Peyer's patch (tissue), 4 donors: Measurements from ENCODE around the gene CCDC88C. TPM values are rescaled to one million over a fixed set of nuclear protein-coding genes. Genes with fewer than 3 reads are reported as not detected.

Experiments used
- DNase-seq, 3 donors: peaks; one replicate each; pipeline ENCODE4 v3.0.0-alpha.2; 2017 to 2019
- H3K27ac ChIP-seq, 4 donors: fragments of 200-600 bp; sonication (generic); one replicate each; pipeline ENCODE4 v1.5.1; 2016 to 2019
- H3K27me3 ChIP-seq, 2 donors: fragments of 200-600 bp; sonication (generic); one replicate each; pipeline ENCODE4 v1.5.1; 2019
- H3K36me3 ChIP-seq, 3 donors: fragments of 200-600 bp; sonication (generic); one replicate each; pipeline ENCODE4 v1.5.1; 2016 to 2019
- H3K4me1 ChIP-seq, 4 donors: fragments of 200-600 bp; sonication (generic); one replicate each; pipeline ENCODE4 v1.5.1; 2016 to 2019
- H3K4me3 ChIP-seq, 4 donors: fragments of 200-600 bp; sonication (generic); 1 replicate in 3 of 4; 2 replicates in 1 of 4; pipeline ENCODE4 v1.5.1; 2016 to 2019; ENCODE audit warnings: mild to moderate bottlenecking in 1 of 4
- H3K9me3 ChIP-seq, 4 donors: fragments of 200-600 bp; sonication (generic); one replicate each; pipeline ENCODE4 v1.5.1; 2016 to 2019; ENCODE audit warnings: mild to moderate bottlenecking in 1 of 4
- POLR2A ChIP-seq, 2 donors: fragments of 450-650 bp; IDR thresholded peaks; one replicate each; pipeline ENCODE4 v1.5.1; 2017; ENCODE audit warnings: antibody characterized with exemption in 2 of 2, mild to moderate bottlenecking in 2 of 2, moderate library complexity in 2 of 2
- total RNA-seq, 4 donors: library from RNA; depleted of rRNA; stranded (reverse); fragments of >200 nt; gene quantifications; one replicate each; pipeline ENCODE4 v1.1.0, GENCODE V29; 2016
- TF ChIP-seq, protein P1 (sequence below), 6 experiments: fragments of 450-650 bp in 4 of 6; fragments of 200-600 bp in 2 of 6; sonication (generic) in 1 of 6; IDR thresholded peaks; one replicate each; pipeline ENCODE4 v1.5.1; 2017 to 2019; ENCODE audit warnings: antibody characterized with exemption in 6 of 6, mild to moderate bottlenecking in 3 of 6, moderate library complexity in 1 of 6

Gene CCDC88C
- total RNA-seq, 4 donors from 2014 or later = 18.9 to 189 (median 77.2) TPM

- Histone ChIP-seq H3K27me3 (no peaks in the 10 kb centered on the region), H3K9me3 (no peaks in the 10 kb centered on the region), H3K36me3 (peaks cover 0 to 48% (median 0%) of the 10 kb centered on the region in 3 donors), H3K27ac (no peak overlapping the region), H3K4me1 (peaks cover 0 to 22% (median 6%) of the 10 kb centered on the region in 4 donors), H3K4me3 (no peak overlapping the region)
- DNase-seq = no peak
- TF ChIP-seq POLR2A (IDR thresholded peaks at IDR 0.05) = no peak
- TF ChIP-seq, protein P1, sequence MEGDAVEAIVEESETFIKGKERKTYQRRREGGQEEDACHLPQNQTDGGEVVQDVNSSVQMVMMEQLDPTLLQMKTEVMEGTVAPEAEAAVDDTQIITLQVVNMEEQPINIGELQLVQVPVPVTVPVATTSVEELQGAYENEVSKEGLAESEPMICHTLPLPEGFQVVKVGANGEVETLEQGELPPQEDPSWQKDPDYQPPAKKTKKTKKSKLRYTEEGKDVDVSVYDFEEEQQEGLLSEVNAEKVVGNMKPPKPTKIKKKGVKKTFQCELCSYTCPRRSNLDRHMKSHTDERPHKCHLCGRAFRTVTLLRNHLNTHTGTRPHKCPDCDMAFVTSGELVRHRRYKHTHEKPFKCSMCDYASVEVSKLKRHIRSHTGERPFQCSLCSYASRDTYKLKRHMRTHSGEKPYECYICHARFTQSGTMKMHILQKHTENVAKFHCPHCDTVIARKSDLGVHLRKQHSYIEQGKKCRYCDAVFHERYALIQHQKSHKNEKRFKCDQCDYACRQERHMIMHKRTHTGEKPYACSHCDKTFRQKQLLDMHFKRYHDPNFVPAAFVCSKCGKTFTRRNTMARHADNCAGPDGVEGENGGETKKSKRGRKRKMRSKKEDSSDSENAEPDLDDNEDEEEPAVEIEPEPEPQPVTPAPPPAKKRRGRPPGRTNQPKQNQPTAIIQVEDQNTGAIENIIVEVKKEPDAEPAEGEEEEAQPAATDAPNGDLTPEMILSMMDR (IDR thresholded peaks at IDR 0.05) = no peak
Measured at GRCh38 chr14:91225025-91225424, 192.6 kb downstream of the CCDC88C start.

- TF ChIP-seq POLR2A (IDR thresholded peaks at IDR 0.05) = no peak
- TF ChIP-seq, protein P1 (IDR thresholded peaks at IDR 0.05) = no peak
- Histone ChIP-seq H3K27ac (no peak overlapping the region), H3K4me3 (no peak overlapping the region), H3K36me3 (peaks cover 0 to 53% (median 0%) of the 10 kb centered on the region in 3 donors), H3K27me3 (no peaks in the 10 kb centered on the region), H3K9me3 (no peaks in the 10 kb centered on the region), H3K4me1 (peaks cover 0 to 5% (median 0%) of the 10 kb centered on the region in 4 donors)
- no peak for DNase-seq
Measured at GRCh38 chr14:91223028-91223783, 194.4 kb downstream of the CCDC88C start.

Other genes starting within 250 kb of the CCDC88C start
- 1 to 10 TPM in 2 of 4 donors, not detected in 2; 1.5 to 1.7 TPM for gene GPR68, start 173.1 kb downstream of the CCDC88C start, total RNA-seq
- gene PPP4R3A, start 92.5 kb upstream of the CCDC88C start, total RNA-seq = 100 to 1,000 TPM; 103 to 194 (median 116) TPM